SK-N-SH (cell line): Measurements from ENCODE around the gene BBX.

Experiments
- EP300 ChIP-seq, 2 experiments: IDR thresholded peaks; 2 replicates each; pipeline versions ENCODE4 v1.4.0 to v1.6.1; 2012; ENCODE audit warnings: borderline replicate concordance in 1 of 2, low read depth in 1 of 2, low read length in 1 of 2
- FOXM1 ChIP-seq: IDR thresholded peaks from 2 replicates; pipeline ENCODE4 v1.4.0; 2012; ENCODE audit warnings: low read depth, mild to moderate bottlenecking
- POLR2AphosphoS5 ChIP-seq: IDR thresholded peaks from 2 replicates; pipeline ENCODE4 v1.6.1; 2012; ENCODE audit warnings: low read depth, low read length
- RAD21 ChIP-seq: IDR thresholded peaks from 2 replicates; pipeline ENCODE4 v1.6.1; 2012; ENCODE audit warnings: mild to moderate bottlenecking, low read length
- RFX5 ChIP-seq: IDR thresholded peaks from 2 replicates; pipeline ENCODE4 v1.6.1; 2012; ENCODE audit warnings: mild to moderate bottlenecking, improper control_type of control experiment, low read length
- TAF1 ChIP-seq: IDR thresholded peaks from 2 replicates; pipeline ENCODE4 v1.6.1; 2012; ENCODE audit warnings: low read depth, mild to moderate bottlenecking, low read length, moderate library complexity, borderline replicate concordance
- TCF12 ChIP-seq: IDR thresholded peaks from 2 replicates; pipeline ENCODE4 v1.4.0; 2012
- TF ChIP-seq, protein P1 (sequence below): IDR thresholded peaks from 2 replicates; pipeline ENCODE4 v1.4.0; 2012; ENCODE audit warnings: low read depth, borderline replicate concordance
- TF ChIP-seq, protein P2 (sequence below): fragments of 200-600 bp; sonication (generic); IDR thresholded peaks from 2 replicates; pipeline ENCODE4 v1.6.1; 2017; ENCODE audit warnings: antibody characterized with exemption, mild to moderate bottlenecking, moderate library complexity
- TF ChIP-seq, protein P3 (sequence below): IDR thresholded peaks from 2 replicates; pipeline ENCODE4; 2012
- TF ChIP-seq, protein P4 (sequence below): fragments of 150-350 bp; IDR thresholded peaks from 2 replicates; pipeline ENCODE4 v1.6.1; 2016; ENCODE audit warnings: mild to moderate bottlenecking, low read depth, low read length

DNA sequence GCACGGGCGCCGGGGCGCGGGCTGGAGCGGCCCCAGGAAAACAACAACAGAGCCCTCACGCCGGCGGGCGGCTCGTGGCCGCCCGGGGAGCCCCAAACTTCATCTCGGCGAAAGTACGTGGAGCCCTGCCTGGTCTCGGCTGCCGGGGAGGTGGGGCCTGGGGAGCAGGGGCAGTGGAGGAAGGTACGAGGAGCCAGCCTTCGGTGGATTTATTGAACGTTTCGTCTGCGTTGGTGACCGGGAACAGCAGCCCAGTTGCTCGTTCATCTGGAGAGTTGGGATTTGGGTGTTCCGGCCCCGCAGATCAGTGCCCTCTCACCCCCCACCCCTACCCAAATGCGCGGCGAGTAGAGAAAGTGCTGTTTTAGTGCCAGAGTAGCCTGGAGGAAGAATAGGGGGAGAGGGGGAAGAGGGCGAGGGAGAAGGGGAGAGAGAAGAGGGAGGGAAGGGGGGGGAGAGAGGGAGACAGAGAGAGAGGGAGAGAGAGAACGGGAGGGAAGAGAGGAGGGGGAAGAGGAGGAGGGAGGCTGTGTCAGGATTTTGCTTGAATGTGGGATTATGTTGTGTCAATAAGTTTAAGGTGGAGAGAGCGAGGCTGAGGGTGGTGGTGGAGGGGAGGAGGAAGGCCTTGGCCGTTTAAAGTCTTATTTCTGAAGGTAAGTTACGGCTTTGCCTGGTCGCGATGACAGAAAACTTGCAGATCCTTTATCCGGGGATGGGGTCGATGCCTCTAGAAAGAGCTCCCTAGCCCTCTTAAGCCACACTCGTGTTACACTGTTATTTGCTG, 970 bp downstream of the BBX start:
- TF ChIP-seq TCF12 (no peak), POLR2AphosphoS5 (no peak), RAD21 (no peak), RFX5 (no peak), FOXM1 (no peak), TAF1 (peak; percentile 12; the same call in 1 of the 2 replicates), EP300 (IDR thresholded peaks at IDR 0.05; ENCODE audit: borderline replicate concordance in 1 of 2, low read depth in 1 of 2, low read length in 1 of 2) (no peak)
- TF ChIP-seq, protein P1, sequence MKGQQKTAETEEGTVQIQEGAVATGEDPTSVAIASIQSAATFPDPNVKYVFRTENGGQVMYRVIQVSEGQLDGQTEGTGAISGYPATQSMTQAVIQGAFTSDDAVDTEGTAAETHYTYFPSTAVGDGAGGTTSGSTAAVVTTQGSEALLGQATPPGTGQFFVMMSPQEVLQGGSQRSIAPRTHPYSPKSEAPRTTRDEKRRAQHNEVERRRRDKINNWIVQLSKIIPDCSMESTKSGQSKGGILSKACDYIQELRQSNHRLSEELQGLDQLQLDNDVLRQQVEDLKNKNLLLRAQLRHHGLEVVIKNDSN = no peak
- TF ChIP-seq, protein P2, sequence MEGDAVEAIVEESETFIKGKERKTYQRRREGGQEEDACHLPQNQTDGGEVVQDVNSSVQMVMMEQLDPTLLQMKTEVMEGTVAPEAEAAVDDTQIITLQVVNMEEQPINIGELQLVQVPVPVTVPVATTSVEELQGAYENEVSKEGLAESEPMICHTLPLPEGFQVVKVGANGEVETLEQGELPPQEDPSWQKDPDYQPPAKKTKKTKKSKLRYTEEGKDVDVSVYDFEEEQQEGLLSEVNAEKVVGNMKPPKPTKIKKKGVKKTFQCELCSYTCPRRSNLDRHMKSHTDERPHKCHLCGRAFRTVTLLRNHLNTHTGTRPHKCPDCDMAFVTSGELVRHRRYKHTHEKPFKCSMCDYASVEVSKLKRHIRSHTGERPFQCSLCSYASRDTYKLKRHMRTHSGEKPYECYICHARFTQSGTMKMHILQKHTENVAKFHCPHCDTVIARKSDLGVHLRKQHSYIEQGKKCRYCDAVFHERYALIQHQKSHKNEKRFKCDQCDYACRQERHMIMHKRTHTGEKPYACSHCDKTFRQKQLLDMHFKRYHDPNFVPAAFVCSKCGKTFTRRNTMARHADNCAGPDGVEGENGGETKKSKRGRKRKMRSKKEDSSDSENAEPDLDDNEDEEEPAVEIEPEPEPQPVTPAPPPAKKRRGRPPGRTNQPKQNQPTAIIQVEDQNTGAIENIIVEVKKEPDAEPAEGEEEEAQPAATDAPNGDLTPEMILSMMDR = no peak
- TF ChIP-seq, protein P3, sequence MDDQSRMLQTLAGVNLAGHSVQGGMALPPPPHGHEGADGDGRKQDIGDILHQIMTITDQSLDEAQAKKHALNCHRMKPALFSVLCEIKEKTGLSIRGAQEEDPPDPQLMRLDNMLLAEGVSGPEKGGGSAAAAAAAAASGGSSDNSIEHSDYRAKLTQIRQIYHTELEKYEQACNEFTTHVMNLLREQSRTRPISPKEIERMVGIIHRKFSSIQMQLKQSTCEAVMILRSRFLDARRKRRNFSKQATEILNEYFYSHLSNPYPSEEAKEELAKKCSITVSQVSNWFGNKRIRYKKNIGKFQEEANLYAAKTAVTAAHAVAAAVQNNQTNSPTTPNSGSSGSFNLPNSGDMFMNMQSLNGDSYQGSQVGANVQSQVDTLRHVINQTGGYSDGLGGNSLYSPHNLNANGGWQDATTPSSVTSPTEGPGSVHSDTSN = no peak
- TF ChIP-seq, protein P4, sequence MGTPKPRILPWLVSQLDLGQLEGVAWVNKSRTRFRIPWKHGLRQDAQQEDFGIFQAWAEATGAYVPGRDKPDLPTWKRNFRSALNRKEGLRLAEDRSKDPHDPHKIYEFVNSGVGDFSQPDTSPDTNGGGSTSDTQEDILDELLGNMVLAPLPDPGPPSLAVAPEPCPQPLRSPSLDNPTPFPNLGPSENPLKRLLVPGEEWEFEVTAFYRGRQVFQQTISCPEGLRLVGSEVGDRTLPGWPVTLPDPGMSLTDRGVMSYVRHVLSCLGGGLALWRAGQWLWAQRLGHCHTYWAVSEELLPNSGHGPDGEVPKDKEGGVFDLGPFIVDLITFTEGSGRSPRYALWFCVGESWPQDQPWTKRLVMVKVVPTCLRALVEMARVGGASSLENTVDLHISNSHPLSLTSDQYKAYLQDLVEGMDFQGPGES = no peak
